A172 (cell line): ENCODE results near the gene HOXB8. TPM values are rescaled to one million over a fixed set of nuclear protein-coding genes. Genes with fewer than 3 reads are reported as not detected.

Experiments used
- DNase-seq: peaks from one replicate; pipeline ENCODE4 v3.0.0-alpha.2; 2015; ENCODE audit warnings: low spot score
- total RNA-seq: library from RNA; depleted of rRNA; stranded (reverse); fragments of >200 nt; shearing (Covaris generic); gene quantifications from 2 replicates; pipeline ENCODE4 v1.2.3, GENCODE V29; 2014; rRNA removed

The HOXB8 gene
- 34.8 and 56.0 TPM in 2 replicates for total RNA-seq

DNA sequence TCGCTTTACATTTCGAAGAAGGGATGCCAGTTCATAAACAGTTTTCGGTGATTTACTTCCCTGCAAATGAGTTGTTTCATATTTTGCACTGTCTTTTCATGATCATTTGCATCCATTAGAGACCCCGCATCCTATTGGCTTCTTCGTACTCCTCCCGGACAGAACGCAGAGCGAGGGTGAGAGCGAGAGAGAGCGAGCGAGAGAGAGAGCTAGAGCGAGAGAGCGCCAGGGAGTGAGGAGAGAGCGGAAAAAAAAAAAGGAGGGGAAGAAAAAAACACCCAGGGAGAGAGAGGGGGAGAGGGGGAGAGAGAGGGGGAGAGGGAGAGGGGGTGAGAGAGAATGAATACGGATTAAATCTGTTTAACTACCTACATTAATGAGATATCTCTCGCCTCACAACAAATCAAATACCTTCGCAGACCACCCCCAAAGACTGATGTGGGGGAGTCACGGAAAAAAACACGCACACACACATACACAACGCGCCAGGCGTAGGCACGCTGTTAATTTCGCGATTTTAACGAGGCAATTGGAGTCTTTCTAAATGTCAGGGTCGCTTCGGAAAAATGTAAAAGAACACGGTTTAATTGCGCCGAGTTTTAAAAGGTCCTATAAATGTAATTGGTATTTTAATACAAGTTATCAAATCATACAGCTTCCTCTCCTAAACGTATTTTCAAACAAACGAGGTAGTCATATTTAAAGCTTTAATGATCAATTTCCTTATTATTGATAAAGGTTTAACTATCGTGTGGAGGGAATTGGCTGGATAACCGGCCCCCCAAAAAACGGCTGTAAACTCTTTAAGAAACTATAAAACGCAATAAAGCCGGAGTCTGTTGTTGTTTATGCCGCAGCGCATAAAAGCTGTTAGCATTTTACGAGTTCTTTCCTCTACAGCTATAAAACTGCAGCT, at the start of gene HOXB8:
Gene HOXB8 (minus strand): TSS at position 246 of the 916 bp plus-strand sequence. CDS start 588 bp downstream, outside the sequence.
- peak; percentile 87 for DNase-seq

- DNase-seq, result no peak
Observed at GRCh38 chr17:48663134-48663924, 48.2 kb upstream of the HOXB8 start.

GRCh38 chr17:48655913-48656312, 40.8 kb upstream of the HOXB8 start:
- no peak for DNase-seq

DNA sequence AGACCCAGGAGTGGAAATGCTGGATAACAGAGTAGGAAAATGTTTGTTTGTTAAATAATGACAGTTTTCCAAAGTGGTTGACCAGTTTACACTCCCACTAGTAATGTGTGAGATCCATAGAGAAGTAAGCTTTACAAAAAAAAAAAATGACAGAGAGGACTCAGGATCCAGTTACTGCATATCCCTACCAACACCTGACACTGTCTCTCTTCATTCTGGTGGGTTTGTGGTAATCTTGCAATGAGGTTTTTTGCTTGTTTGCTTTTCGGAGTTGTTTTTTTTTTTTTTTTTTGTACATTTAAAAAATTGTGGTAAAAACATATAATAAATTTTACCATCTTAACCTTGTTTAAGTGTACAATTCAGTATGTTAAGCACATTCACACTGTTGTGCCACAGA, 34.6 kb upstream of the HOXB8 start:
- DNase-seq, result no peak

DNA sequence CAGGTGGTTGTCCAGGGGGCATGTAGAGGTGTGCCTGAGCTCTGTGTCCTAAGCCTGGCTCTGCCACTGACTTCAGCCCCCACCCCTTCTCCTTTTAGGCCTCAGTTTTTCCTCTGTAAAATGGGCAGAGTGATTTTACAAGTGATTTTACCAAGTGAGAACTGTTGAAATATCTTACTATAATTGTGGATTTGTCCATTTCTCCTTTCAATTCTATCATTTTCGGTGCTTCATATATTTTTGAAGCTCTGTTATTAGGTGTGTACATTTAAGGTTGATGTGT, 32.8 kb upstream of the HOXB8 start:
- DNase-seq, result no peak

- DNase-seq, result no peak
Observed at GRCh38 chr17:48647103-48647962, 32.2 kb upstream of the HOXB8 start.

DNA sequence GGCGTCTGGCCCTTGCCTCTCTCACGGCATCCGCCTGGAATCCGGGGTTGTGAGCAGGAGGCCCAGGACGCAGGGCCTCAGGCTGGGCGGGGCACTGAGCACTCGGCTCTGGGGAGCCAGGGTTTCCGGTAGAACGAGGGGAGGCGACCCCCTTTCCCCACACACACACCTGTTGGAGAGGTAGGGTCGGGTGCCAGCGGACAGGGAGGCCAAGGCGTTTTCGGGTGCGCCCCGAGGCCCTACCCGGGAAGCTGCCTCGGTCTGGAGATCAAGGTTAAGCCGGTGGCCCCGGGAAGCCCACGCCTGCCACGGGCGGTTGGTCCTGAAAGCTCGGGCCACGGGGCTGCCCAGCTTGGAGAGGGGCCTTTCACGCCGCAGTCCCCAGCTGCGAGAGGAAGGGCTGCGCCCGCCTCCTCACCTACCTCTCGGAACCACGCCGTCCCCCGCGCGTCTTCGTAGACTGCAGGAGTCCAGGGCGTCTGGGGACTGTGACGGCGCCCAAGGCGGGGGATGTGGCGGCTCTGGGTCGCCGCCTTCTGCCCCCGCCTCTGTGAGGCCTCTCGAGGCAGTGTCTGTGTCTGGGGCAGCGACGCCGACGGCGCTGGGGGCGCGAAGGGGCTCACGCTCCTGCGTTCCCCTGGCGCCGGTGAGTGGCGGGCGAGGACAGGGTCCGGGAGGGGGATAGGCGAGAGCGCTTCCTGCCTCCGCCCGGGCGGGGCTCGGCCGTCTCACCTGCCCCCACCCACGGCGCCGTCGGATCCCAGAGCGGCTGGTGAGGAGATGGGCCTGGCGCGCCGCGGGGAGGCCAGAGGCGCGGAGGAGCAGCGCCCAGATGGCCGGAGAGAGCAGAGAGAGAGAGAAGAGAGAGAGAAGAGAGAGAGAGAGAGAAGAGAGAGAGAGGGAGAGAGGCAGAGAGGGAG, 31.4 kb upstream of the HOXB8 start:
- no peak for DNase-seq

DNA sequence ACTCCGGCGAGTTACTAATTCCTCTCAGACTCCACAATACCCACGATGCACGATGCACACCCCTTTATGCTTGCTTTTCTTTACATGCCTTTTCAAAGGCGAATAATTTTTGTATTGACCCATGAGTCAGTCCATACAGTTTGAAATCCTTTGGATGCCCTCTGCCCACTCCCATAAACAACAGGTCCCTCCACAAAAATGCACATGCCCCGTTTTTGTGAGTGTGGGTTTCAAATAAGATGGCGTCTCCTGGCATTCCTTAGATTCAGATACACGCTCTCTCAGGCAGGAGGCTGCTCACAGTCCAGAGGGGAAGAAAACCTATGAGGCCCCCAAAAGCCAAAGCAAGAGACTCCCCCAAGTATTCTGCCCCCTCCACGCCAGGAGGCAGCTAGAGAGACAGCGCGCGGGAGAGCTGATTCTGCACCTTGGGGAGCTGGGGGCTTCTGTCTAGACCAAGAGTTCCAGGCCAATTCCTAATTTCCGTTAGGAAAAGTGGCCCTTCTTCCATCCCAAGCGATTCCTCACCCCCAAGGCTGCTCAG, 30.6 kb upstream of the HOXB8 start:
- no peak for DNase-seq

GRCh38 chr17:48644910-48645557, 29.9 kb upstream of the HOXB8 start:
- no peak for DNase-seq

DNA sequence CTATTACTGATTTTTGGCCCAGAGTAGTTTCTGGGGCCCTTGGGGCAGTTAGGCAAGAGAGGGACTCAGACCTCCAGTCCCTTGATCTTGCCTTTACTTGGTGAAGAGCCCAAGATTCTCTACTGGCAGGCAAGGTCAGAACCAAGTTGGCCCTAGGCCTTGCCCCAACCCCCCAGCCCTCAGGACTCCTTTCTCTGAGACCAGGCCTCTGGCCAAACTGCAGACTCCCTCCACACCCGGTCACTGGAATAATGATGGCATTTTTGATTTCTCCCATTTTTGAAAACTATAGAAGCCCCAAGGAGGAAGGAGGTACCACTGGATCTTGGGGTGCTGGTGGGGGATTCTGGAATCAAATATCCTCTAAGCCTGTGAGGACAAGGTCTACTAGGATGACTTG, 29.1 kb upstream of the HOXB8 start:
- DNase-seq, result no peak

- no peak for DNase-seq
Observed at GRCh38 chr17:48643697-48644012, 28.6 kb upstream of the HOXB8 start.

DNA sequence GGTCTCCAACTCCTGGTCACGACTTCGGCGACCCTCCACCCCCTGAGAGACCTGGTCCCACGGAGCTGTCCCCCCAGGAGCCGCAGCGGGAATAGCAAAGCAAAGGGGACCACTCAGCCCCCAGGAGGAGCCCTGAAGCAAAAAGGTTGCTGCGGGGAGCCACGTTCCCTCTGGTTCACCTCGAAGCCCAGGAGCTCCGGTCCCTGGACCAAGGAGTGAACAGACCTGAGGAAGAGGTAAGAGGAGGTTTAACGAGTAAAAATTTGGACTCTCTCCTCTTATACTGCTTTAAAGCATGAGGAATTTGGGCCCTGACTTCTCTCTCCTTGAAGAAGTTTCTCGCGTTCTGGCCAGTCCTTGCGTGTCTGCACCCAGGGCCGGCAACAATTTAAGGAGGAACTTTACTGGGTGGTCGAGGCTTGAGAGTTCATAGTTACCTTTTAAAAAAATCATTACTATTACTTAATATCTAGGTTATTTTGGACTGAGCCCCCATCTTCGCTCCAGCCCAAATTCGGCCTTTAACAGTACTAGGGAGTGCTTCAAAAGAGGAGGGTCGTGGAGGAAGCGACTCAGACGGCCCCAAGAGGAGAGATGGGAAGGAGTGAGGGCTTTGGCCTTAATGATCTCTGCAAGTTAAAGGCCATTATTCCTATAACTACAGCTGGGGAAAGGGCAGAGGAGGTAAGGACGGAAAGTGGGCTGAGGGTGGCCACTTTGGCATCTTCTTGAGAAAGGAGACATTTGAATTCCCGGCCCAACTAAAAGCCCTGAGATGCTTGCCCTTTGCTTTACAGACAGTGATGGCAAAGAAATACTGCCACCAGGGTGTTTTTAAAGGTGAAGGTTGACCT, 28.0 kb upstream of the HOXB8 start:
- no peak for DNase-seq

- no peak for DNase-seq
Observed at GRCh38 chr17:48642059-48642842, 27.2 kb upstream of the HOXB8 start.

- no peak for DNase-seq
Observed at GRCh38 chr17:48641541-48642058, 26.5 kb upstream of the HOXB8 start.

DNA sequence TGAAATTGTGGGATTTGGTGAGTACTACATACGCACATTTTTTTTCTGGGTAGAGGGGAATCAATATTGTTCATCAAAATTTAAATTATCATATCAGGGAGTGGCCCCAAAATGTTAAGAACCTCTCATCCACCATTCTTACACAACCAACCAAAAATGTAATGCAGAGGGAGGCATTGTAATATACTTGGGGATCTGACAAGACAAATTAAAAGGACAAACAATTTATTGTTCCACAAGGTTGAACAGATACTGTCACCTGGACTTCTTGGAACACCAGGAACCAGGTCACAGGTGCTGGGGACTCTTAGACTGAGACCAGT, 25.7 kb upstream of the HOXB8 start:
- no peak for DNase-seq

DNA sequence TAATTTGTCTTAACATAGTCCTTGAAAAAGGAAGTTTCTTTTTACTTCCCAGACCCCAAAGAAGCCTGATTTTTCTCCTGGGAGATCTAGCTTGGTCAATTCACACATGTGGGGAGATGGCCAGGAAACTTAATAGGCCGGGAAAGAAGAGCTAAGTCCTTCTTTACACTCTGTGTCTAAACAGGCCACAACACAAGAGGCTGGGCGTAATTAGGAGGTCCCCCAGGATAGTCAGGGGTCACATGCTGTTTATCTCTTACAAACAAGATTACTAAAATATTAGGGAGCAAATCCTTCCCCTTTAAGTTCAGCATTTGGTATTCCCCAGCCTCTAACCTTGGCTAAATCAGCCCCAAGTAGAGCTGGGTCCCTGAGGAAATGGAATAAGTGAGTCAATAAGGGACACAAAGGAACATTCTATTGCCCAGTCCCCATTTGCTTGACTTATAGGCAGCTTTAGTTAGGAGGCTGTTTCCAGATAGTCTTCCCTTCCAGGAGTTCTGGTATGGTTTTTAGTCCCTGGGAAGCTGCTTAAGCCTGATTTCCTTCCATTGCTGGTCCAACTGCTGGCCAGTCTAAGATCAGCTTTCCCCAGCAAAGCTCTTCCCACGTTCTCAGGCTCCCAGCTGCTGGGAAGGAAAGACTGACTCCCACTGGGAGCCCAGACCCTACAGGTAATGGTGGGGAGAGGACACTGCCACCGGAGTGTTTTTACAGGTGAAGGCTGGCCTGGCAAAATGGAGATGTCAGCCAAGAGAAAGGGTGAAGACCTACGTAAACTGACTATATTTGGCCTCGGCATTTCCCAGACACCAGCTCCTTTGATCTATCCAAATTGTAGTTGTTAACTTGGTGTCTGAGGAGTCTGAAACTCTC, 25.1 kb upstream of the HOXB8 start:
- no peak for DNase-seq

GRCh38 chr17:48639136-48639535, 24.0 kb upstream of the HOXB8 start:
- no peak for DNase-seq
